GM18909 (cell line): ENCODE results near the gene VPS45.
A peak's percentile ranks its signal among the peaks of the same experiment; 100 is the strongest.
"Not testable (repeated sequence)": the region's sequence is repeated elsewhere in the genome, so short reads cannot be mapped to it uniquely, and the experiment has no call there.

Experiments used
- ATAC-seq: cut with Tn5 transposase; IDR thresholded peaks from one replicate; pipeline ENCODE4 v1.9.1; 2021; ENCODE audit warnings: mild to moderate bottlenecking; ENCODE audit not compliant: unreplicated experiment, poor library complexity

Gene VPS45, protein sequence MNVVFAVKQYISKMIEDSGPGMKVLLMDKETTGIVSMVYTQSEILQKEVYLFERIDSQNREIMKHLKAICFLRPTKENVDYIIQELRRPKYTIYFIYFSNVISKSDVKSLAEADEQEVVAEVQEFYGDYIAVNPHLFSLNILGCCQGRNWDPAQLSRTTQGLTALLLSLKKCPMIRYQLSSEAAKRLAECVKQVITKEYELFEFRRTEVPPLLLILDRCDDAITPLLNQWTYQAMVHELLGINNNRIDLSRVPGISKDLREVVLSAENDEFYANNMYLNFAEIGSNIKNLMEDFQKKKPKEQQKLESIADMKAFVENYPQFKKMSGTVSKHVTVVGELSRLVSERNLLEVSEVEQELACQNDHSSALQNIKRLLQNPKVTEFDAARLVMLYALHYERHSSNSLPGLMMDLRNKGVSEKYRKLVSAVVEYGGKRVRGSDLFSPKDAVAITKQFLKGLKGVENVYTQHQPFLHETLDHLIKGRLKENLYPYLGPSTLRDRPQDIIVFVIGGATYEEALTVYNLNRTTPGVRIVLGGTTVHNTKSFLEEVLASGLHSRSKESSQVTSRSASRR

DNA sequence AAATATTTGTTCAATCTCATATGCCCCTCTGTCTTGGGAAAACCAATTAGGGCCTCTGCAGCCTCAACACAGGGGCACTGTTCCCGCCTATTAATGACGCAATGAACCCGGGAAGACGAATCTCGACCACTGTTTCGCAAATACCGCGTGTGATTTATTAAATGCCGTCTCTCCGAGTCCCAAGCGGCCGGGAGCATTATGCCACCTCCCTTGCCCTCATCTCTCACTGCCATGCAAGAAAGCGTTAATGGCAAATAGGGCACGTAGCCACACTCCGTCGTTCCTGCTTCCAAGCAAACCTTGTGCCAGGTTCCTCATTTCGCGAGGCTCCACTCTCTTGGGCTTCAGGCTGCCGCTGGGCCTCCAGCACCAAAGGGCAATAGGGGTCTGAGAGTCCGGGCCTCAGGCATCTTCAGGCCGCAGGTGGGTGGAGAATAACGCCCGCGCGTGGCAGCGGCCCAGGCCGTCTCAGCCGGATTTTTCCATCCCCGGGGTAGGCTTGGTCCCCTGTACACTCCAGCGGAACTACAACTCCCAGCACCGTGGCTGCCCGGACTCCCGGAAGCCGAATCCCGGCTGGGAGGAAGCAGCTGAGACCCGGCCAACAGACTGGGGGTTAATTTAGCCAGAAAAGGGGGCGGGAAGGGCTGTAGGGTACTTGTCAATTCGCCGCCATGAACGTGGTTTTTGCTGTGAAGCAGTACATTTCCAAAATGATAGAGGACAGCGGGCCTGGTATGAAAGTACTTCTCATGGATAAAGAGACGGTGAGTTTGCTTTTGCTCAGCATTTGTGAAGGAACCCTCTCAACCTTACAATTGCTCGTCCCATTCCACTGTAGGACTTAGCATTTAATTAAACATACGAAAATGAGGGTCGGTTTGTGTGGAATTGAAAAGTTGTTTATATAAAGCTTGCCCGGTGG lies at the start of gene VPS45:
TSS of gene VPS45 (plus strand) at position 593 of the 925 bp plus-strand sequence. CDS start at position 675, 82 bp downstream.
- ATAC-seq = peak; percentile 80

DNA sequence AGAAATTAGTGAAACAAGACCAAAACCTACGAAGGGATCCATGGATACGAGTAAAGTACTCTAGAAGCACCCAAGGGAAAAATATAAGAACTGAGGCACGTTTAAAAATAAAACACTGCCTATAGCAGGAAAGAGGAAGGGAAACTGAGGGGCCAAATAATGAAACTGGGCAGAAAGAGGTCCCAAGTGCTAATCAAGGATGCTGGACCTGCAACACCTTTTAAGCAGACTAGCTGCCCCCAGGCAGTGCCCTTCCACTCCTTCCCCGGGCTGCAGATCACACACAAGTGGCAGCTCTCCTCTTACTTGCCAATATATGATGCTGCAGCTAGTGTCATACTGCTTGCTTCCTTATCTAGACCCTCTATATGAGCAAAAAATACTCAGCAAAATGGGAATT lies 49.4 kb upstream of the VPS45 start:
- no peak for ATAC-seq

DNA sequence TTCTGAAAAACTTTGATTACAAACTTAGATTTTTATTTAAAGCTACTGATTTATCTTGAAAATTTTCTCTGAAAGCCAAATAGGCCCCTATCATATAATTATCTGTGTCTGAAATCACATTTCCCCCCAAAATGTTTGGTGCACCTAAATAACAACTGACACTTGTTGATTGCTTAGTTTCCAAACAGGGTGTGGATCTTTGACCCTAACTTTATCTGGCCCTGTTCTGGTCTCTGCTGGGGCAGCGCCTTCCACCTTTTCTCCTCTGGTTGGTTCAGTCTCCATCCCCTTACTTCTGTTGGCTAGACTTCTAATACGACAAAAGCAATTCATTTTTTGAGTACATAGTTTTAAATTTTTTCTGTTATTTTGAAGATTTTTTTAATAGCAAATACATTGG lies 46.9 kb upstream of the VPS45 start:
- no peak for ATAC-seq

DNA sequence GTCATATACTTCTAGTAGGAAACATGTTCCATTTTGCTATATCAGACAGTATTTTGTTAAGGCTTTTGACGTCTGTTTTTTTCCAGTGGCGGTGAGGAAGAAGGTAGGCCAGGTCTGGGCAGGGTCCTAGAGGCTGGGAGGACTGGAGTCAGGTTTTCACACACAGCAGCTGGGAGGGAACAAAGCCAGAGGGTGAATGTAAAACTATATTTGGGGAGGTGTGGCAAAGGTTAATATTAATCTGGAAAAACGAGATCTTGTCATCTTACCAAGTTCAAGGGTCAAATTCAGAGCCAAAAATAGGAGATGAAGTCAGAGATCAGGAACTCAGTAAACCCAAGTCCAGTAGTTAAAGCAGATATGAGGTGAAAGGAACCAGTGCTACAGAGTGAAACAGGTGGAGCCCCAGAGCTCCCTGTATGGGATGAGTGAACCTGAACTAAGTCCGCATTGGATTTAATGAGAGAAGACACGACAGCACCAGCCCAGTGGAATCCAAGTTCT lies 46.3 kb upstream of the VPS45 start:
- no peak for ATAC-seq

- ATAC-seq = no peak
Observed at GRCh38 chr1:150022357-150022756, 45.2 kb upstream of the VPS45 start.

DNA sequence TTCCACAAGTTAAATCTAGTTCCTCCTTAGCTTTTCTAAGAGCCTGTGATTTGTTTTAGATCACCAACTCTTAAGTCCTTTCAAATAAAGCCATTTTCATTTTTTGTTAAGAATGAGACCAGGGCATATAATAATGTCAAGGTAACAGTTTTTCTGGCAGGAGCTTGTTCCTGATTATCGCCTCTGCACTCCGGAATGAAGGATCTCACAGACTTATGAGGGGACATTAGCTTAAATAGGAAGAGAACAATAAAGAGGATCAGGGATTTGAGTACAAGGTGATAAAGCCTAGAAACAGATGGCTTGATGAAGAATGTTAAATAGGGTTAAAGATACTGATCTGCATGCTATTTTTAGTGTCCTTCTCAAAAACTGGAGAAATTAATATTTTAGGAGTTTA lies 43.4 kb upstream of the VPS45 start:
- no peak for ATAC-seq

DNA sequence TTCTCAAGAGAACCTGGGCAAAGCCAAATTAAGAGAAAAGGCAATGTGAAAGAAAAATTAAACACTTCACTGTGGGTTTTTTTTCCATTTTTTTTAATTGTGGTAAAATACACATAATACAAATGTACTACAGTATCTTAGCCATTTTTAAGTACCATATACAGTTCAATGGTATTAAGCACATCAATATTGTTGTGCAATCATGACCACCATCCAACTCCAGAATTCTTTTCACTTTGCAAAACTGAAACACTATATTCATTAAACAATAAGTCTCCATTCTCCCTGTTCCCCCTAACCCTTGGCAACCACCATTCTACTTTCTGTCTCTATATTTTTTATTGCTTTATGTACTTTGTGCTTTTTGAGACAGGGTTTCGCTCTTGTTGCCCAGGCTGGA lies 39.3 kb upstream of the VPS45 start:
- no peak for ATAC-seq

DNA sequence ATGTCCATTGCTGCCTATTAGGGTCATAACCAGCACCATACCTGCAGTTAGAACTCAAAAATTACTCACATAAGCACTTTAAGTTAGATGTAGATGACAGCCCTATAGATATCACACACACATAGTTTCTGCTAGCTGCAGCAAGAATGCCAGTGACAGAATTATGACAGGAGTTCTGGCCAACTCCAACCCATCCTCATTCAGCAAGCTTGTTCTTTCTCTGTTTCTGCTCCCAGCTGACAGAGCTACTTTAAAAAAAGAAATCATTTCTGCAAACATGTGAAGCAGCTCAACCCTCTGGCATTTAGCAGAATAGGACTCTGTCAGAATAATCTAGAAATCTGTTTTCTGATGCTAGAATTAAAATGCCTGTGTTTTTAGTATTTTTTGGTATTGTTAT lies 33.2 kb upstream of the VPS45 start:
- ATAC-seq = no peak

GRCh38 chr1:150049926-150050325 lies 17.6 kb upstream of the VPS45 start:
- ATAC-seq = no peak

- ATAC-seq = no peak
Observed at GRCh38 chr1:150051089-150051373, 16.5 kb upstream of the VPS45 start.

DNA sequence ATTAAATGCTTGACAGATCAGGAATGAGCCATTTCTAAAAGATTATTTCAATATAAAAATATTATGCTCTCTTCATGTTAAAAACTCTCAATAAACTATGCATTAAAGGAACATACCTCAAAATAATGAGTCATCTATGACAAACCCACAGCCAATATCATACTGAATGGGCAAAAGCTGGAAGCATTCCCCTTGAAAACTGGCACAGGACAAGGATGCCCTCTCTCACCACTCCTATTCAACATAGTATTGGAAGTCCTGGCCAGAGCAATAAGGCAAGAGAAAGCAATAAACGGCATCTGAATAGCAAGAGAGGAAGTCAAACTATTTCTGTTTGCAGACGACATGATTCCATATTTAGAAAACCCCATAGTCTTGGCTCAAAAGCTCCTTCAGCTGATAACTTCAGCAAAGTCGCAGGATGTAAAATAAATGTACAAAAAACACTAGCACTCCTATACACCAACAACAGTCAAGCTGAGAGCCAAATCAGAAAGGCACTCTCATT lies 15.6 kb upstream of the VPS45 start:
- not testable (repeated sequence) for ATAC-seq

DNA sequence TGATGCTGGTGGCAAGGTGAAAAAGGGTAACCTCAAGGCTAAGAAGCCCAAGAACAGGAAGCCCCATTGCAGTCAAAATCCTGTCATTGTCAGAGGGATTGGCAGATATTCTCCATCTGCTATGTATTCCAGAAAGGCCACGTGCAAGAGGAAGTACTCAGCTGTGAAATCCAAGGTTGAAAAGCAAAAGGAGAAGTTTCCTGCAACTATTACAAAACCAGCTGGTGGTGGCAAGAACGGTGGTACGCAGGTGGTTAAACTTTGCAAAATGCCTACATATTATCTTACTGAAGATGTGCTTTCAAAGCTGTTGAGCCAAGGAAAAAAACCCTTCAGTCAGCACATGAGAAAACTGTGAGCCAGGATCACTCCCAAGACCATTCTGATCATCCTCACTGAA lies 13.7 kb upstream of the VPS45 start:
- no peak for ATAC-seq

DNA sequence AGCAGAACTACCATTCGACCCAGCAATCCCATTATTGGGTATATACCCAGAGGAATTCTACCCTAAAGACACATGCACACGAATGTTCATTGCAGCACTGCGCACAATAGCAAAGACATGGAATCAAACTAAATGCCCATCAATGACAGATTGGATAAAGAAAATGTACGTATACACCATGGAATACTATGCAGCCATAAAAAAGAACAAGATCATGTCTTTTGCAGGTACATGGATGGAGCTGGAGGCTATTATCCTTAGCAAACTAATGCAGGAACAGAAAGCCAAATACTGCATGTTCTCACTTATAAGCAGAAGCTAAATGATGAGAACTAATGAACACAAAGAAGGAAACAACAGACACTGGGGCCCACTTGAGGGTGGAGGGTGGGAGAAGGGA lies 12.1 kb upstream of the VPS45 start:
- not testable (repeated sequence) for ATAC-seq

GRCh38 chr1:150056407-150056806 lies 11.2 kb upstream of the VPS45 start:
- ATAC-seq = no peak

DNA sequence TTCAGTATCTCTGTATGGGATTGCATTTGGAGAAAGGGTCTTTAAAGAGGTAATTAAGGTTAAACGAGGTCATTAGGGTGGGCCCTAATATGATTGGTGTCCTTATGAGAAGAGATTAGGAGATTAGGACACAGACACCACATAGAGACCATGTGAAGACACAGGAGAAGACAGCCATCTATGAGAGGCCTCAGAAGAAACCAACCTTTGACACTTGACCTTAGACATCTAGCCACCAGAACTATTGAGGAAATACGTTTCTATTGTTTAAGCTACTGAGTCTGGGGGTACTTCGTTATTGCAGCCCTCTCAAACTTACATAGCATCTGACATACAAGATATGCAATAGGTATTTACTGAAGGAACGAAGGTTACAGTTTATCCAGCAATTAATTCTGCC lies 7.3 kb upstream of the VPS45 start:
- no peak for ATAC-seq

DNA sequence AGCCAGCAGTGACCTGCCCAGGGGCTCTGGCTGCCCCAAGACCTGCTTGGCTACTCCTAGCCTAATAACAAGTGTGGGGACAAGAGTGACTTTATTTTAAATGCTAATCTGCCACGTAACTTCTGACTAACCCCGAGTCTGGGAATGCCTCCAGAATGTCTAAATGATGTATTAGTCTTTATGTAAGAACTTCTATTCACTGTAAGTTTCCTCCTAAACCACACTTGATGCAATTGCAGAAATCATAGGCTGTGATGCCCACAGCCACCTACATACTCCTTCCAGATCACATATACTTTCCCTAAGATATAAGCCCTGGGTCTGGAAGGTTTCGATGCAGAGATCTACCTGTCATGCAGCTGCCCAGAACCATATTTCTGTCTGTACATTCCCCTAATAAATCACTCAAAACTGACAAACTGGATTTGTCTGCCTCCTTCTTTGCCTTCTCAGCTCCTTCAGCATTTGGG lies 5.9 kb upstream of the VPS45 start:
- ATAC-seq = no peak

DNA sequence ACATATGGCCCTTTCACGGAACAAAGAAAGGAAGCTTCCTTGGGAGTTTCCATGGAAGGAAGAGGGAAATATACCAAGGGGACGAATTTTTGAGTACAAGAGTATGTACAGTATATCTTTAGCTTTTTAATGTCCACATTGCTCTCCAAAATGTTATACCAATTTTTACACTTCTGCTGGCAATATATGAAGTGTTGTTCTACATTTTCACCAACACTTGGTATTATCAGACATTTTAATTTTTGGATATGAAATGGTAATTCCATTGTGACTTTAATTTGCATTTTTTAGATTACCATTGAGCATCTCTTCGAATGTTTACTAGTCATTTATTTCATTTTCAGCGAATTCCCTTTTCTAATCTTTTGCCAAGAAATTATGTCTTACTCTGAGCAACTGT lies 5.5 kb upstream of the VPS45 start:
- ATAC-seq = no peak

GRCh38 chr1:150065184-150065871 lies 2.2 kb upstream of the VPS45 start:
- no peak for ATAC-seq

GRCh38 chr1:150066328-150066727 lies 1.2 kb upstream of the VPS45 start:
- no peak for ATAC-seq

DNA sequence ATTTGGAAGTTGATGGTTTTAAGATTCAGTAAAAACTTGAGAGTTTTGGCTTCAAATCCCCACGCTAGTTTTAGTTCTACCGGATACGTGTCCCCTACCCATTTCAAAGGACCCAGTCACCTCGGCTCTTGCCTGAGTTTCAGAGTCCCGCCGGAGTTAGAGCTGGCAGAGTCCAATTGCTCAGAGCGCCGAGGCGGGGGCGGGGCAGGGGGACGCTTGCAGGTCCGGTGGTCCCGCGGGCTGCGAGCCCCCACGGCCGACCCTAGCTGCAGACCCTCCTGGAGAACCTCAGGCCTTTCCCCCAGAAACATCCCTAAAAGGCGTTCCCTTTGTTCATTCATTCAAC lies 765 bp upstream of the VPS45 start:
- peak; percentile 29 for ATAC-seq
